Lung (tissue), 12 donors: ENCODE data around the gene CILP2. TPM values are rescaled to one million over a fixed set of nuclear protein-coding genes. Genes with fewer than 3 reads are reported as not detected.

Source experiments
- ATAC-seq: fragments of 200-7000 bp; cut with Tn5 transposase; one replicate; pipeline ENCODE4 v1.9.1; 2020; ENCODE audit warnings: moderate number of reproducible peaks; ENCODE audit not compliant: insufficient read depth, low FRiP score
- DNase-seq, 3 donors: peaks; one replicate each; pipeline ENCODE4 v3.0.0-alpha.2; 2013 to 2017
- H3K27ac ChIP-seq, 2 donors: one replicate each; pipeline ENCODE4 v1.5.1; 2013; ENCODE audit warnings: mild to moderate bottlenecking in 2 of 2, moderate library complexity in 2 of 2, control low read depth in 1 of 2, inconsistent platforms in 1 of 2, low read depth in 1 of 2, low read length in 1 of 2
- H3K27me3 ChIP-seq, 3 donors: one replicate each; pipeline ENCODE4 v1.5.1; 2013; ENCODE audit warnings: low read length in 2 of 3; ENCODE audit not compliant: control insufficient read depth in 3 of 3, insufficient read depth in 3 of 3
- H3K36me3 ChIP-seq, 4 donors: one replicate each; pipeline ENCODE4 v1.5.1; 2013; ENCODE audit warnings: low read length in 4 of 4, mild to moderate bottlenecking in 1 of 4, moderate library complexity in 1 of 4; ENCODE audit not compliant: control insufficient read depth in 4 of 4, insufficient read depth in 4 of 4
- H3K4me1 ChIP-seq, 5 donors: one replicate each; pipeline ENCODE4 v1.5.1; 2013; ENCODE audit warnings: low read length in 5 of 5, mild to moderate bottlenecking in 2 of 5, moderate library complexity in 1 of 5; ENCODE audit not compliant: control insufficient read depth in 5 of 5, insufficient read depth in 5 of 5
- H3K4me3 ChIP-seq: one replicate; pipeline ENCODE4 v1.5.1; 2013; ENCODE audit warnings: mild to moderate bottlenecking, control low read depth, moderate library complexity
- H3K9ac ChIP-seq, 2 donors: one replicate each; pipeline ENCODE4 v1.5.1; 2013; ENCODE audit warnings: low read length in 2 of 2, control low read depth in 1 of 2; ENCODE audit not compliant: insufficient read depth in 1 of 2
- H3K9me3 ChIP-seq, 4 donors: one replicate each; pipeline ENCODE4 v1.5.1; 2013; ENCODE audit warnings: low read length in 3 of 4, mild to moderate bottlenecking in 1 of 4, moderate library complexity in 1 of 4; ENCODE audit not compliant: control insufficient read depth in 4 of 4, insufficient read depth in 3 of 4
- WGBS, 2 donors: extraction: QIAGEN DNeasy Blood & Tissue Kit; methylation state at CpG; one replicate each; pipeline ENCODE4 v1.1.7; 2013; 5-methylcytosine and 5-hydroxymethylcytosine counted together
- polyA plus RNA-seq, 2 donors: library from polyadenylated mRNA; stranded (reverse); fragments of 200-250 nt; gene quantifications; one replicate each; pipeline ENCODE4 v1.2.1, GENCODE V29; 2013
- total RNA-seq, 2 donors: library from RNA; depleted of rRNA in 1 of 2; stranded (reverse); fragments of >200 nt in 1 of 2; gene quantifications; one replicate each; pipeline ENCODE4 v1.2.1, GENCODE V29; 2014 to 2021
- TF ChIP-seq, protein P1 (sequence below): IDR thresholded peaks from 2 replicates; pipeline ENCODE4 v1.5.1; 2012; ENCODE audit warnings: mild to moderate bottlenecking; ENCODE audit errors: control extremely low read depth, extremely low read depth
- donor health status: control.
- donor health status: control.
- donor health status: Bipolar disorder and iron deficiency.
- donor health status: healthy.
- donor health status: DM: yes; HTN: yes; CAD: no.

CILP2 gene
- total and polyA plus RNA-seq, 4 donors: 0.06 to 0.68 (median 0.38) TPM

DNA sequence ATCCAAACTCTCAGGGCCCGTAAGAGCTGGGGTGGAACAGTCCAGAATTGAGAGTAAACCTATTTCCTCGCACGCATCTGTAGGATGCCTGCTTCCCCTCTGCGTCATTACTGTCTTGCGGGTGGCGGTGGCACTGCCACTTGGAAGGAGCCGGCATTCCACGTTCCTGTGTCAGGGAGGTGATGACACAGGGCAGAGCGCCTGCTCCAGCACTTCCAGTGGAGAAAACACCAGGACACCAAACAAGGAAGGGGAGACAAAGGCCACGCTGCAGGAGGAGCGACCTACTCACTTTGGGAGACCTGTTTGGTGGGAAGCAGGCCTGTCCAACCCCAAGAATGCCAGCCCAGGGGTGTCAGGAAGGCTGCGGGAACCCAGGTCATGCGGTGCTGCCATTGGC lies 43.3 kb downstream of the CILP2 start:
- Histone ChIP-seq H3K27ac (no peak overlapping the region), H3K9me3 (peaks cover 0 to 2% (median 0%) of the 10 kb centered on the region in 4 donors), H3K4me1 (no peaks in the 10 kb centered on the region), H3K36me3 (no peaks in the 10 kb centered on the region), H3K27me3 (no peaks in the 10 kb centered on the region), H3K4me3 (no peak overlapping the region), H3K9ac (no peak overlapping the region)
- TF ChIP-seq, protein P1, sequence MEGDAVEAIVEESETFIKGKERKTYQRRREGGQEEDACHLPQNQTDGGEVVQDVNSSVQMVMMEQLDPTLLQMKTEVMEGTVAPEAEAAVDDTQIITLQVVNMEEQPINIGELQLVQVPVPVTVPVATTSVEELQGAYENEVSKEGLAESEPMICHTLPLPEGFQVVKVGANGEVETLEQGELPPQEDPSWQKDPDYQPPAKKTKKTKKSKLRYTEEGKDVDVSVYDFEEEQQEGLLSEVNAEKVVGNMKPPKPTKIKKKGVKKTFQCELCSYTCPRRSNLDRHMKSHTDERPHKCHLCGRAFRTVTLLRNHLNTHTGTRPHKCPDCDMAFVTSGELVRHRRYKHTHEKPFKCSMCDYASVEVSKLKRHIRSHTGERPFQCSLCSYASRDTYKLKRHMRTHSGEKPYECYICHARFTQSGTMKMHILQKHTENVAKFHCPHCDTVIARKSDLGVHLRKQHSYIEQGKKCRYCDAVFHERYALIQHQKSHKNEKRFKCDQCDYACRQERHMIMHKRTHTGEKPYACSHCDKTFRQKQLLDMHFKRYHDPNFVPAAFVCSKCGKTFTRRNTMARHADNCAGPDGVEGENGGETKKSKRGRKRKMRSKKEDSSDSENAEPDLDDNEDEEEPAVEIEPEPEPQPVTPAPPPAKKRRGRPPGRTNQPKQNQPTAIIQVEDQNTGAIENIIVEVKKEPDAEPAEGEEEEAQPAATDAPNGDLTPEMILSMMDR: no peak
- no peak for ATAC-seq
- DNase-seq: no peak
- WGBS, 2 donors: 93 to 97% methylated on average over 13 of the region's 13 CpGs

DNA sequence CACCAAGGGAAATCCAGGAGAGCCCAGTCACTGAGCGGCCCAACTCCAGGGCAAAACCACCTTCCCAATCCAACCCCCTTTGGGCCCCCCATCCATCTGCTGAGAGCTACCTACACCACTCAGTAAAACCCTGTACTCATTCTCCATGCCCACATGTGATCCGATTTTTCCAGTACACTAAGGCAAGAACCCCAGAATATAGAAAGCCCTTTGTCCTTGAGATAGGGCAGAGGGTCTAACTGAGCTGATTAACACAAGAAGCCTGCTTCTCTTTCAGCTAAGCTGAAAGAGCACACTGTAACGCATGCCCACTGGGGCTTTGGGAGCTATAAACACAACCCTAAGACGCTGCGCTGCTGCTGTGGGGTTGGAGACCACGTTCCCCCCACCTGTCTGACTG lies 44.4 kb downstream of the CILP2 start:
- Histone ChIP-seq H3K9ac (no peak overlapping the region), H3K4me3 (no peak overlapping the region), H3K36me3 (no peaks in the 10 kb centered on the region), H3K27ac (no peak overlapping the region), H3K27me3 (no peaks in the 10 kb centered on the region), H3K4me1 (no peaks in the 10 kb centered on the region), H3K9me3 (peaks cover 0 to 2% (median 0%) of the 10 kb centered on the region in 4 donors)
- ATAC-seq: no peak
- no peak for DNase-seq
- TF ChIP-seq, protein P1: no peak
- WGBS, 2 donors: 88 to 94% methylated on average over 6 of the region's 6 CpGs

DNA sequence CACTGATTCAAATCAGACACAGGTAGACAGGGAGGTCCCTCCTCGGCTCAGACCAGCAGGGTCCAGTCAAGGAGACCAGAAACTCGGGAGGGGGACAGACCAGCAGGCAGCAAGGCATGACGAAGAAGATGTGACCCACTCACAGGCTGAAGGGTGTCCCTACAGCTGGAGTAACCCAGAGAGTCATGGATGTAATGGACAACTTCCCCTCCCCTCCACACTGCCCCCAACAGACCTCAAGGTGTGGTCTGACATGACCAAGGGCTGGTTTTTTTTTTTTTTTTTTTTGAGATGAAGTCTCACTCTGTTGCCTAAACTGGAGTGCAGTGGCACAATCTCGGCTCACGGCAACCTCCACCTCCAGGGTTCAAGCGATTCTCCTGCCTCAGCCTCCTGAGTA lies 46.3 kb downstream of the CILP2 start:
- H3K9ac ChIP-seq: no peak overlapping the region
- H3K27me3 ChIP-seq: no peaks in the 10 kb centered on the region
- H3K4me3 ChIP-seq: no peak overlapping the region
- ATAC-seq (no peak), DNase-seq (no peak)
- WGBS, 2 donors: 91 to 95% methylated on average over 6 of the region's 6 CpGs
- TF ChIP-seq, protein P1: no peak
- H3K36me3 ChIP-seq: no peaks in the 10 kb centered on the region
- no peaks in the 10 kb centered on the region for H3K9me3 ChIP-seq
- H3K4me1 ChIP-seq: no peaks in the 10 kb centered on the region
- H3K27ac ChIP-seq: no peak overlapping the region

DNA sequence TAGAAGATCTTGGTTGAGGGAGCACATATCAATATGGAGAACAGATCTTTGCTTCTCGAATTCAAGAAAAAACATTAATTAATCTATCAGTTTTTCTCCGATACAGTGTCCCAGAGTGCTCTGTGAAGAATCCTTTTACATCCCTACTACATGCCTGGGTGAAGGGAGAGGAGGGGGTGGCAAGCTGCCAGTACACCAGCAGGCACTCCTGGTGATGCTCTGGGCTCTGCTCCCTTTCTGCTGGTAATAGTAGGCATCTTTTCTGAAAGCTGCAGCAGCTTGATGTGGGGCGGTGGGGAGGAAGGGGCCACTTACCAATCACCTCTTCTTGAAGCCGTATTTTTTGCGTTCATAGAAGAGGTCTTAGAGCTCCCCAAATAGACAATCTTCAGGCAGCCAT lies 49.7 kb downstream of the CILP2 start:
- Histone ChIP-seq H3K9me3 (no peaks in the 10 kb centered on the region), H3K4me1 (peaks cover 0 to 16% (median 4%) of the 10 kb centered on the region in 5 donors), H3K9ac (no peak overlapping the region), H3K36me3 (peaks cover 0 to 2% (median 0%) of the 10 kb centered on the region in 4 donors), H3K27ac (no peak overlapping the region), H3K27me3 (no peaks in the 10 kb centered on the region), H3K4me3 (no peak overlapping the region)
- TF ChIP-seq, protein P1: no peak
- ATAC-seq (no peak), DNase-seq (no peak)
- 94 to 98% methylated on average over 5 of the region's 5 CpGs for WGBS, 2 donors
